Measurements from ENCODE around the gene HOXA7. TPM values are rescaled to one million over a fixed set of nuclear protein-coding genes. Genes with fewer than 3 reads are reported as not detected.

HOXA7 gene
- total RNA-seq, 4 donors from 2014 or later: 2.8 to 4.3 (median 3.6) TPM

DNA sequence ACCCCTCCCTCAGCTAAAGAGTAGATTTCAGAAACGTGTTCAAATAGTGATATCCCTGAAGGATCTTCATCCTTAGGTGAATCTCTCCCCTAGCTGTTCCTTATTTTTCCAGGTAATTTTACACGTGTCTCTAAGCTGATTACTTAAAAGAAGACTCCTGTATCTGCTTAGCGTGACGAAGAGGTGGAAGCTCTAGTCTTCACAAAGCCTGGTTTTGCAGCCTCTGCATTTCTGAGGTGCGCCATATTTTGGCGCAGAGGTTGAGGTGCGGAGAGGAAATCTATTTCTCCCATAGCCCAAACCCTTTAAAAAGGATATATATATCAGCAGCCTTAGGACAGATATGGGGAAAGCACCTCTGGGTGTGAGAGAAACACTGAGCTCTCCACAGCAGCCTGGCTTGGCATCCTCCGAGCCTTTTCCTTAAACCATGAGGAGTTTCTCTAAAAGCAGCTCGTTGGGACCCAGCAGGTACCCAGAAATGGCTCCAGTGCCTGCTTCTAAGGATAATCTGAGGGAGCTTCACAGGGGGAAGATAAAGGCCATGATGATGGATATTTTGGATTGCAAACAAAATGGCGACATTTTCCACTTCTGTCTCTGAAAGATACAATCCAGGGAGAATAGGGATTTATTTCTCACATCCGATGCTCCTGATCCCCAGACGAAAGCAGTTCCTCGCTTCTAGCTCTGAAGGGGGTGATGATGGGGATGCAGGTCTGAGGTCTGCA lies 51.0 kb downstream of the HOXA7 start:
- TF ChIP-seq, protein P1, sequence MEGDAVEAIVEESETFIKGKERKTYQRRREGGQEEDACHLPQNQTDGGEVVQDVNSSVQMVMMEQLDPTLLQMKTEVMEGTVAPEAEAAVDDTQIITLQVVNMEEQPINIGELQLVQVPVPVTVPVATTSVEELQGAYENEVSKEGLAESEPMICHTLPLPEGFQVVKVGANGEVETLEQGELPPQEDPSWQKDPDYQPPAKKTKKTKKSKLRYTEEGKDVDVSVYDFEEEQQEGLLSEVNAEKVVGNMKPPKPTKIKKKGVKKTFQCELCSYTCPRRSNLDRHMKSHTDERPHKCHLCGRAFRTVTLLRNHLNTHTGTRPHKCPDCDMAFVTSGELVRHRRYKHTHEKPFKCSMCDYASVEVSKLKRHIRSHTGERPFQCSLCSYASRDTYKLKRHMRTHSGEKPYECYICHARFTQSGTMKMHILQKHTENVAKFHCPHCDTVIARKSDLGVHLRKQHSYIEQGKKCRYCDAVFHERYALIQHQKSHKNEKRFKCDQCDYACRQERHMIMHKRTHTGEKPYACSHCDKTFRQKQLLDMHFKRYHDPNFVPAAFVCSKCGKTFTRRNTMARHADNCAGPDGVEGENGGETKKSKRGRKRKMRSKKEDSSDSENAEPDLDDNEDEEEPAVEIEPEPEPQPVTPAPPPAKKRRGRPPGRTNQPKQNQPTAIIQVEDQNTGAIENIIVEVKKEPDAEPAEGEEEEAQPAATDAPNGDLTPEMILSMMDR (IDR thresholded peaks at IDR 0.05; ENCODE audit: low read depth): no peak

DNA sequence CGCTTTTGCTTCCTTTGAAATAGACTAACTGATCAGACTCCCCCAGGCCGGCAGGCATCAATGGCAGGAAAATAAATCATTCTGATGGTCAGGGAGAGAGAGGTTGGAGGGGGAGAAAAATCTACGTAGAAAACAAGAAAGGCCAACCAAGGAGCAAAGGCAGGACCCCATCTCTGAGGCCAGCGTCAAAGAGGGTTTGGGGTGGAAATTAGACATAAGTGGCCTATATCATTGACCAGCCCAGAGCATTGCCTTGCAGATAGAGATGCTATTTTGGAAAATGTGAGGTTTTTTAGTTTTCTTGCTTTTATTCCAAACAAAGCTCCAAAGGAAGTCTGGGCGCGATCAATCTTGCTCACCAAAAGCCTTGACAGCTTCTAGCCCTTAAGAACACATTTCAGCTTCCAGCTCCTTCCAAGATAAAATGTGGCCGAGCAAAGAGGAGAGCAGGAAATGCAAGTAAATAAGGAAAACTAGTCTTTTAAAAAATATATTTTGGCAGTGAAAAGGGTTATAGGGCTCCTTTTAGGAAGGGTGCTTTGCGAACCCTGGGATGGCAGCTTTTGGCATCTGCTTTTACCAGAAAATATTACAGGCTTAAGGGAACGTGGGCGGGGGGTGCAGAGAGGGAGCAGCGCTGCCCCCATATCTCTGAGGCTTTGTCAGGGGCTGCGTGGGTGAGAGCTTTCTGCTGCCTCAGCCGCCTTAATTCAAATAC lies 52.0 kb downstream of the HOXA7 start:
- TF ChIP-seq, protein P1 (IDR thresholded peaks at IDR 0.05; ENCODE audit: low read depth): no peak

Small RNA genes within 50 kb of the gene (small RNA-seq; reads per million reads assigned to genes)
- gene AC004080.5 (not detected), gene RF02140 (not detected), gene RF02141 (not detected)

Other genes starting within 250 kb of the HOXA7 start
- 1 to 10 TPM in 1 of 4 donors, under 1 TPM in 3; 0.33 to 1.5 (median 0.60) TPM for gene HOXA1, start 60.7 kb downstream of the HOXA7 start, total RNA-seq
- gene HOXA2, start 54.0 kb downstream of the HOXA7 start, total RNA-seq: 1 to 10 TPM in 1 of 4 donors, under 1 TPM in 2, not detected in 1; 0.51 to 1.7 (median 0.88) TPM
- gene HOXA4, start 25.9 kb downstream of the HOXA7 start, total RNA-seq: 1 to 10 TPM in 3 of 4 donors, not detected in 1; 1.2 to 2.4 (median 1.5) TPM
- 1 to 10 TPM; 2.9 to 6.4 (median 4.7) TPM for gene HOXA5, start 13.0 kb downstream of the HOXA7 start, total RNA-seq
- gene HOXA6, start 8.9 kb downstream of the HOXA7 start, total RNA-seq: 1 to 10 TPM; 1.3 to 5.3 (median 2.8) TPM
- gene HOXA3, start 4.1 kb downstream of the HOXA7 start, total RNA-seq: 1 to 10 TPM; 3.4 to 3.9 (median 3.6) TPM
- 10 to 100 TPM in 1 of 4 donors, 1 to 10 TPM in 3; 5.4 to 10.9 (median 9.0) TPM for gene HOXA9, start 8.9 kb upstream of the HOXA7 start, total RNA-seq
- gene HOXA10, start 17.6 kb upstream of the HOXA7 start, total RNA-seq: 10 to 100 TPM; 17.3 to 22.6 (median 20.9) TPM
- gene HOXA11, start 28.6 kb upstream of the HOXA7 start, total RNA-seq: 1 to 10 TPM; 1.8 to 4.1 (median 1.9) TPM
- under 1 TPM in 3 of 4 donors, not detected in 1; 0.44 to 0.68 (median 0.65) TPM for gene HOXA13, start 43.4 kb upstream of the HOXA7 start, total RNA-seq
- not detected for gene EVX1, start 86.1 kb upstream of the HOXA7 start, total RNA-seq

All from subcutaneous adipose tissue (tissue), 4 donors.